ENCODE measurements around the gene PABPC3.

PABPC3 gene

GRCh38 chr13:25112695-25113255, 16.8 kb downstream of the PABPC3 start:
- no peak for DNase-seq

GRCh38 chr13:25114220-25114619, 18.3 kb downstream of the PABPC3 start:
- no peak for DNase-seq

- no peak for DNase-seq
Measured at GRCh38 chr13:25116044-25116443, 20.1 kb downstream of the PABPC3 start.

- DNase-seq, result no peak
Measured at GRCh38 chr13:25117312-25117711, 21.4 kb downstream of the PABPC3 start.

- no peak for DNase-seq
Measured at GRCh38 chr13:25118378-25118905, 22.5 kb downstream of the PABPC3 start.

GRCh38 chr13:25130944-25131343, 35.0 kb downstream of the PABPC3 start:
- DNase-seq, result no peak

- no peak for DNase-seq
Measured at GRCh38 chr13:25131881-25132420, 36.0 kb downstream of the PABPC3 start.

- no peak for DNase-seq
Measured at GRCh38 chr13:25132751-25133390, 36.9 kb downstream of the PABPC3 start.

- no peak for DNase-seq
Measured at GRCh38 chr13:25135896-25136295, 40.0 kb downstream of the PABPC3 start.

- no peak for DNase-seq
Measured at GRCh38 chr13:25136880-25137787, 41.2 kb downstream of the PABPC3 start.

GRCh38 chr13:25137788-25138115, 41.8 kb downstream of the PABPC3 start:
- no peak for DNase-seq

- DNase-seq, result no peak
Measured at GRCh38 chr13:25141042-25141441, 45.1 kb downstream of the PABPC3 start.

GRCh38 chr13:25143706-25144105, 47.8 kb downstream of the PABPC3 start:
- DNase-seq, result no peak

- no peak for DNase-seq
Measured at GRCh38 chr13:25147638-25148401, 51.9 kb downstream of the PABPC3 start.

- no peak for DNase-seq
Measured at GRCh38 chr13:25148402-25148771, 52.5 kb downstream of the PABPC3 start.

Data from NCI-H1417 treated with DMSO at 0.1 percent for 48 hours (cell line).